Neural progenitor cell (in vitro differentiated cells): ENCODE data around the gene PIAS1. TPM values are rescaled to one million over a fixed set of nuclear protein-coding genes. Genes with fewer than 3 reads are reported as not detected.
"Not testable (repeated sequence)": the region's sequence is repeated elsewhere in the genome, so short reads cannot be mapped to it uniquely, and the experiment has no call there.

Experiments used
- DNase-seq: peaks from one replicate; pipeline ENCODE4 v3.0.0-alpha.2; 2016; ENCODE audit warnings: low spot score
- H2AFZ ChIP-seq: fragments of 200-600 bp; sonication (generic); replicated peaks from 2 replicates; pipeline ENCODE4 v1.6.1; 2016; ENCODE audit warnings: antibody characterized with exemption
- H3F3A ChIP-seq: fragments of 200-600 bp; sonication (generic); 2 replicates; pipeline ENCODE4 v1.6.1; 2016; ENCODE audit warnings: antibody characterized with exemption, low read depth
- H3K27ac ChIP-seq: fragments of 200-600 bp; sonication (generic); 2 replicates; pipeline ENCODE4 v1.5.1; 2016; ENCODE audit warnings: mild to moderate bottlenecking
- H3K27me3 ChIP-seq: fragments of 200-600 bp; sonication (generic); 2 replicates; pipeline ENCODE4 v1.6.1; 2016; ENCODE audit warnings: mild to moderate bottlenecking, moderate library complexity
- H3K36me3 ChIP-seq: fragments of 200-600 bp; sonication (generic); 2 replicates; pipeline ENCODE4 v1.5.1; 2016
- H3K4me1 ChIP-seq: fragments of 200-600 bp; sonication (generic); 2 replicates; pipeline ENCODE4 v1.6.1; 2016; ENCODE audit warnings: mixed run types
- H3K4me2 ChIP-seq: fragments of 200-600 bp; sonication (generic); 2 replicates; pipeline ENCODE4 v1.6.1; 2016
- H3K4me3 ChIP-seq: fragments of 200-600 bp; sonication (generic); 2 replicates; pipeline ENCODE4 v1.5.1; 2016
- H3K79me2 ChIP-seq: fragments of 200-600 bp; sonication (generic); 2 replicates; pipeline ENCODE4 v1.6.1; 2016; ENCODE audit warnings: low read depth
- H3K9ac ChIP-seq: fragments of 200-600 bp; sonication (generic); 2 replicates; pipeline ENCODE4 v1.6.1; 2016
- H3K9me3 ChIP-seq: fragments of 200-600 bp; sonication (generic); 2 replicates; pipeline ENCODE4 v1.5.1; 2016; ENCODE audit warnings: low read depth
- H4K20me1 ChIP-seq: fragments of 200-600 bp; sonication (generic); 2 replicates; pipeline ENCODE4 v1.6.1; 2016; ENCODE audit warnings: low read depth
- H3K27ac Mint-ChIP-seq: 3 replicates; pipeline ENCODE4 v1.8.0; 2021; ENCODE audit warnings: mixed read lengths
- H3K27me3 Mint-ChIP-seq: 2 replicates; pipeline ENCODE4 v1.8.0; 2022; ENCODE audit warnings: low read depth, mild to moderate bottlenecking, inconsistent platforms, moderate library complexity, mixed read lengths; ENCODE audit not compliant: insufficient read depth
- H3K36me3 Mint-ChIP-seq: 3 replicates; pipeline ENCODE4 v1.8.0; 2021; ENCODE audit warnings: mixed read lengths
- H3K4me1 Mint-ChIP-seq: 3 replicates; pipeline ENCODE4 v1.8.0; 2021; ENCODE audit warnings: mixed read lengths
- H3K4me3 Mint-ChIP-seq: 3 replicates; pipeline ENCODE4 v1.8.0; 2021; ENCODE audit warnings: mild to moderate bottlenecking, moderate library complexity, mixed read lengths
- H3K9me3 Mint-ChIP-seq: 3 replicates; pipeline ENCODE4 v1.8.0; 2020; ENCODE audit warnings: mixed read lengths
- CTCF ChIP-seq: fragments of 200-600 bp; sonication (generic); IDR thresholded peaks from 2 replicates; pipeline ENCODE4 v1.5.1; 2017; ENCODE audit warnings: antibody characterized with exemption, mild to moderate bottlenecking
- EZH2 ChIP-seq: fragments of 200-600 bp; sonication (generic); IDR thresholded peaks from 2 replicates; pipeline ENCODE4 v1.6.1; 2017; ENCODE audit warnings: antibody characterized with exemption, mild to moderate bottlenecking, moderate library complexity
- EZH2phosphoT487 ChIP-seq: fragments of 200-600 bp; sonication (generic); IDR thresholded peaks from 2 replicates; pipeline ENCODE4 v1.6.1; 2017; ENCODE audit warnings: antibody characterized with exemption
- total RNA-seq: library from RNA; depleted of rRNA; stranded (reverse); fragments of >200 nt; gene quantifications from 2 replicates; pipeline ENCODE4 v1.2.3, GENCODE V29; 2015; ENCODE audit warnings: low replicate concordance

PIAS1 gene
- total RNA-seq, 1 donor from 2014 or later = 34.6 TPM

GRCh38 chr15:68210409-68210756 is 156.3 kb downstream of the PIAS1 start:
- Mint-ChIP-seq H3K4me3 (no peak overlapping the region), H3K27me3 (no peaks in the 10 kb centered on the region), H3K36me3 (no peaks in the 10 kb centered on the region), H3K4me1 (peaks cover 8% of the 10 kb centered on the region), H3K27ac (no peak overlapping the region), H3K9me3 (no peaks in the 10 kb centered on the region)
- H3K9ac ChIP-seq = no peak overlapping the region
- DNase-seq = no peak
- peaks cover 8% of the 10 kb centered on the region for H3F3A ChIP-seq
- no peak overlapping the region for H3K4me2 ChIP-seq
- H2AFZ ChIP-seq = no peak overlapping the region
- peaks cover 15% of the 10 kb centered on the region for H3K79me2 ChIP-seq
- no peaks in the 10 kb centered on the region for H3K36me3 ChIP-seq
- TF ChIP-seq CTCF (no peak), EZH2phosphoT487 (no peak), EZH2 (no peak)
- H3K27me3 ChIP-seq = no peaks in the 10 kb centered on the region
- H3K4me1 ChIP-seq = peaks cover 20% of the 10 kb centered on the region
- no peaks in the 10 kb centered on the region for H3K9me3 ChIP-seq
- no peak overlapping the region for H3K27ac ChIP-seq
- peaks cover 46% of the 10 kb centered on the region for H4K20me1 ChIP-seq
- no peak overlapping the region for H3K4me3 ChIP-seq

GRCh38 chr15:68210821-68211655 is 156.9 kb downstream of the PIAS1 start:
- Histone ChIP-seq H3K4me1 (peaks cover 15% of the 10 kb centered on the region), H3F3A (peaks cover 8% of the 10 kb centered on the region), H3K79me2 (peaks cover 20% of the 10 kb centered on the region), H3K4me2 (no peak overlapping the region), H3K27ac (no peak overlapping the region), H3K27me3 (no peaks in the 10 kb centered on the region), H2AFZ (no peak overlapping the region), H3K9ac (no peak overlapping the region), H3K4me3 (no peak overlapping the region), H4K20me1 (peaks cover 40% of the 10 kb centered on the region), H3K36me3 (no peaks in the 10 kb centered on the region), H3K9me3 (no peaks in the 10 kb centered on the region)
- peak; percentile 82 for DNase-seq
- no peaks in the 10 kb centered on the region for H3K27me3 Mint-ChIP-seq
- TF ChIP-seq CTCF (peak; percentile 86), EZH2 (no peak)
- no peak overlapping the region for H3K27ac Mint-ChIP-seq
- no peaks in the 10 kb centered on the region for H3K9me3 Mint-ChIP-seq
- peaks cover under 1% of the 10 kb centered on the region for H3K36me3 Mint-ChIP-seq
- H3K4me3 Mint-ChIP-seq = no peak overlapping the region
- peaks cover 7% of the 10 kb centered on the region for H3K4me1 Mint-ChIP-seq

GRCh38 chr15:68211656-68212320 is 157.7 kb downstream of the PIAS1 start:
- Histone ChIP-seq H3K4me2 (no peak overlapping the region), H4K20me1 (peaks cover 32% of the 10 kb centered on the region), H3K9ac (no peak overlapping the region), H3F3A (peaks cover 6% of the 10 kb centered on the region), H3K4me1 (peaks cover 8% of the 10 kb centered on the region), H3K4me3 (no peak overlapping the region), H3K79me2 (peaks cover 27% of the 10 kb centered on the region), H2AFZ (no peak overlapping the region), H3K27ac (no peak overlapping the region), H3K36me3 (no peaks in the 10 kb centered on the region), H3K9me3 (no peaks in the 10 kb centered on the region), H3K27me3 (no peaks in the 10 kb centered on the region)
- Mint-ChIP-seq H3K36me3 (peaks cover 6% of the 10 kb centered on the region), H3K27ac (no peak overlapping the region), H3K27me3 (no peaks in the 10 kb centered on the region), H3K4me3 (no peak overlapping the region), H3K4me1 (peaks cover 7% of the 10 kb centered on the region), H3K9me3 (no peaks in the 10 kb centered on the region)
- DNase-seq = no peak
- no peak for TF ChIP-seq CTCF
- TF ChIP-seq EZH2 = no peak
- TF ChIP-seq EZH2phosphoT487 = no peak

- not testable (repeated sequence) for H3K9me3 ChIP-seq, H3K9ac ChIP-seq, DNase-seq, H3K9me3 Mint-ChIP-seq, H3K36me3 ChIP-seq, H3F3A ChIP-seq, H3K27me3 Mint-ChIP-seq, H3K4me3 Mint-ChIP-seq, H3K27me3 ChIP-seq, H2AFZ ChIP-seq, H3K4me1 Mint-ChIP-seq, H3K4me2 ChIP-seq, H3K4me3 ChIP-seq, H3K4me1 ChIP-seq, H3K27ac ChIP-seq
- Histone ChIP-seq H3K79me2 (peaks cover 42% of the 10 kb centered on the region), H4K20me1 (peaks cover 29% of the 10 kb centered on the region)
- H3K36me3 Mint-ChIP-seq = peaks cover 14% of the 10 kb centered on the region
- H3K27ac Mint-ChIP-seq = peak overlapping the region; percentile 51
Observed at GRCh38 chr15:68213491-68213845, 159.4 kb downstream of the PIAS1 start.
